OCI-LY3 (cell line): ENCODE data around the gene FBXO2.

ENCODE experiments used
- CTCF ChIP-seq: fragments of 200-600, 300-600 bp; sonication (generic); IDR thresholded peaks from 2 replicates; pipeline ENCODE4 v1.5.1; 2014; ENCODE audit warnings: antibody characterized with exemption, low read length, low read depth
- EZH2phosphoT487 ChIP-seq: fragments of 200-600 bp; shearing (Covaris generic); IDR thresholded peaks from 2 replicates; pipeline ENCODE4 v1.6.1; 2018; ENCODE audit warnings: antibody characterized with exemption, mixed run types, low read depth

- TF ChIP-seq CTCF: no peak
- no peak for TF ChIP-seq EZH2phosphoT487
Measured at GRCh38 chr1:11600836-11601235, 53.4 kb downstream of the FBXO2 start.
